Neutrophil (primary cell): ENCODE measurements around the gene COMT.

Experiments
- H3K27ac ChIP-seq: fragments of 200-600 bp; sonication (generic); 2 replicates; pipeline ENCODE4 v1.5.1; 2016; ENCODE audit warnings: mild to moderate bottlenecking, moderate library complexity
- H3K27me3 ChIP-seq: fragments of 200-600 bp; sonication (generic); 2 replicates; pipeline ENCODE4 v1.6.0; 2016; ENCODE audit warnings: mild to moderate bottlenecking
- H3K36me3 ChIP-seq: fragments of 200-600 bp; sonication (generic); 2 replicates; pipeline ENCODE4 v1.5.1; 2017
- H3K4me1 ChIP-seq, 2 experiments: fragments of 200-600 bp in 1 of 2; sonication (generic) in 1 of 2; 1 replicate in 1 of 2; 2 replicates in 1 of 2; pipeline versions ENCODE4 v1.5.1 to v1.6.1; 2013 to 2016; ENCODE audit warnings: low read depth in 1 of 2, low read length in 1 of 2, mild to moderate bottlenecking in 1 of 2, moderate library complexity in 1 of 2; ENCODE audit not compliant: control insufficient read depth in 1 of 2, insufficient read depth in 1 of 2
- H3K4me3 ChIP-seq, 2 experiments: fragments of 200-600 bp in 1 of 2; sonication (generic) in 1 of 2; 1 replicate in 1 of 2; 2 replicates in 1 of 2; pipeline ENCODE4 v1.5.1; 2013 to 2016; ENCODE audit warnings: low read depth in 1 of 2, low read length in 1 of 2, mild to moderate bottlenecking in 1 of 2, moderate library complexity in 1 of 2
- H3K9me3 ChIP-seq: fragments of 200-600 bp; sonication (generic); 2 replicates; pipeline ENCODE4 v1.5.1; 2016
- CTCF ChIP-seq: fragments of 200-600 bp; sonication (generic); IDR thresholded peaks from 2 replicates; pipeline ENCODE4 v1.5.1; 2016; ENCODE audit warnings: antibody characterized with exemption

The COMT gene

GRCh38 chr22:19936513-19936912, 5.1 kb upstream of the COMT start:
- Histone ChIP-seq H3K9me3 (no peaks in the 10 kb centered on the region), H3K4me1 (peaks cover 20 to 29% of the 10 kb centered on the region in 2 experiments), H3K27me3 (no peaks in the 10 kb centered on the region), H3K27ac (no peak overlapping the region), H3K4me3 (no peak overlapping the region), H3K36me3 (no peaks in the 10 kb centered on the region)
- TF ChIP-seq CTCF, result no peak

- TF ChIP-seq CTCF, result no peak
- Histone ChIP-seq H3K9me3 (no peaks in the 10 kb centered on the region), H3K4me1 (peaks cover 24 to 33% of the 10 kb centered on the region in 2 experiments), H3K36me3 (no peaks in the 10 kb centered on the region), H3K4me3 (no peak overlapping the region), H3K27me3 (no peaks in the 10 kb centered on the region), H3K27ac (peak overlapping the region; percentile 43)
Observed at GRCh38 chr22:19937616-19938473, 3.7 kb upstream of the COMT start.

- peaks cover 33 to 46% of the 10 kb centered on the region in 2 experiments for H3K4me1 ChIP-seq
- H3K4me3 ChIP-seq, result peak overlapping the region; percentile 73 to 84
Observed at GRCh38 chr22:19940536-19941364, 822 bp upstream of the COMT start.

GRCh38 chr22:19942157-19943081, 847 bp downstream of the COMT start:
- Histone ChIP-seq H3K36me3 (no peaks in the 10 kb centered on the region), H3K9me3 (no peaks in the 10 kb centered on the region), H3K27me3 (no peaks in the 10 kb centered on the region), H3K4me1 (peaks cover 37 to 51% of the 10 kb centered on the region in 2 experiments), H3K4me3 (peak overlapping the region; percentile 73 to 84), H3K27ac (peak overlapping the region; percentile 63)
- no peak for TF ChIP-seq CTCF

More at GRCh38 chr22:19940536-19941364, 822 bp upstream of the COMT start:
- H3K9me3 ChIP-seq, result no peaks in the 10 kb centered on the region
- H3K27ac ChIP-seq, result peak overlapping the region; percentile 63
- no peaks in the 10 kb centered on the region for H3K27me3 ChIP-seq
- H3K36me3 ChIP-seq, result no peaks in the 10 kb centered on the region
- TF ChIP-seq CTCF, result no peak
